NCI-H2081 treated with DMSO at 0.1 percent for 48 hours (cell line): ENCODE measurements around the gene HIPK4.
A peak's percentile ranks its signal among the peaks of the same experiment; 100 is the strongest.
"Not testable (repeated sequence)": the region's sequence is repeated elsewhere in the genome, so short reads cannot be mapped to it uniquely, and the experiment has no call there.

ENCODE experiments used
- DNase-seq: peaks from one replicate; lab custom pipeline; 2025; lab: John Stamatoyannopoulos, UW

The HIPK4 gene

DNA sequence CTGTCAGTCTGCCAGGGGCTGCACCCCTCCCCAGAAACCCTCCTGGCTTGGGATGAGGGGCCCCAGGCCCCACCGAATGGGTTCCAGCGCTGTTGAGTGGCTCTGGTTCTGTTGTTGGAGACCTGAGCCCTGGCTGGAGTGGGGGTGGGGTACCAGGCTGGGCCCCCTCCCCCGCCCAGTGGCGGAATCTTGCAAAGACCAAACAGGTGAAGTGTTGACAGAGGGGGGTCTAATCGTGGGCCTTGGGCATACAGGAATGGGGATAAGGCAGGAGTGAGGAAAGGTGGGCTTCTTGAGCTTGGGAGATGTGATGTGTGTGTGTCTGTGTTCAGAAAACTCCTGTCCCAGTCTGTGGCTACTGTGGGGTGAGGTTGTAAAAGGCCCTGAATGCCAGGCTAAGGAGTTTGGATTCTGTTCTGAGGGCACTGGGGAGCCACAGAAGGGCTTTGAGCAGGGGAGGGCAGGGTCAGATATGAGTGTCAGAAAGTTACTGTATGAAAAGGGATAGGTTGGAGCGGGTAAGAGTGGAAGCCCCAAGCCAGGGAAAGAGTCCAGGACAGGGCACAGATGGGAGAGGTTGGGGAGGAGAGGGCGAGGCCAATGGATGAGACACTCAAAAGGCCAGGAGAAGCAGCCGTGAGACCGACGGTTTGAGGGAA is at the start of gene HIPK4:
Gene HIPK4, minus strand, starts transcription at position 98 of the 659 bp plus-strand sequence. CDS start 279 bp downstream, outside the sequence.
- no peak for DNase-seq

- no peak for DNase-seq
These were observed 48.3 kb upstream of the HIPK4 start for GRCh38 chr19:40438284-40438683.

DNA sequence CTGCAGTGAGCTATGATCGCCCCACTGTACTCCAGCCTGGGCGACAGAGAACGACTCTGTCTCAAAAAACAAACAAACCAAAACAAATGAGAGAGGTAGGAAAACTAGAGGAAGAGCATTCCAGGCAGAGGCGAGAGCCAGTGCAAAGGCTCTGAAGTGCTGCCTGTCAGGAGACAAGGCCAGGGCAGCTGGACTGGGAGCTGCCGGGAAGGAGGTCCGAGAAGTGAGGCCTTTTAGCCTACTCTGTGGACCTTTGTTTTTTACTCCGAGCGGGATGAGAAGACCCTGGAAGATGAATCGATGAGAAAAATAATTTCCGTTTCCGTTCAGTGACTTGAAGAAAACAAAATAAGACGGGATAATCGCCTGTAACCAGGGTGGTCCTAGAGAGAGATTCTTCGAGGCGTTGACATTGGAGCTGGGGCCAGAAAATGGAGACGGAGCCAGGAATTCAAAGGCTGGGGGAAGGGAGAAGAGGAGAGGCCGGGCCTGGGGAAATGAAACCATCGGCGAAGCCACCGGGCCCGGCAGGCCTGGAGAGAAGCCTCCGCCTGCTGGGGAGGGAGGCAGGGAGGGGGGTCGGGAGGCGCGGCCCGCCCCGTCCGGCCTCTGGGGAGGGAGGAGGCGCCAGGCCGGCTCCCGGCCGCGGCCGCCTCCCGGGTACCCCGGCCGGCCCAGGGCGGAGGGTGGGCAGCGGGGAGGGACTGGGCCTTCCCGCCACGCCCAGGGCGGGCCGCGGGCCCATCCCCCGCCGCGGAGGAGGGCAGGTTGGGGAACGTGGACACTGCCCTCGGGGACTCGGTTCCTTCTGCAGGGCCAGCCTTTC is 43.6 kb upstream of the HIPK4 start:
- no peak for DNase-seq

GRCh38 chr19:40432760-40433159 is 42.8 kb upstream of the HIPK4 start:
- not testable (repeated sequence) for DNase-seq

DNA sequence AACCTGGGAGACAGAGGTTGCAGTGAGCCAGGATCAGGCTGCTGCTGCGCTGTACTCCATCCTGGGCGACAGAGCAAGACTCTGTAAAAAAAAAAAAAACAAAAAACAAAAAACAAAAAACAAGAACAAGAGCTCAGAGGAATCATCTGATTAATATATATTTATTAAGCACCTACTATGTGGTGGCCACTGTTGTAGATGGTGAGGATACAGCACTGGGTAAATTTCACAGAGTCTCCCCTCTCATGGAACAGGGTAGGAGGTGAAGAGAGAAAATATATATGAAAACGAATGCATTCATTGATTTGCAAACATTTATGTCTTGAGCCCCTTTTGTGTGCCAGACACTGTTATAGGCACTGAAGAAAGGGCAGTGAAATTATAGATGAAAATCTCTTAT is 41.7 kb upstream of the HIPK4 start:
- DNase-seq: no peak

DNA sequence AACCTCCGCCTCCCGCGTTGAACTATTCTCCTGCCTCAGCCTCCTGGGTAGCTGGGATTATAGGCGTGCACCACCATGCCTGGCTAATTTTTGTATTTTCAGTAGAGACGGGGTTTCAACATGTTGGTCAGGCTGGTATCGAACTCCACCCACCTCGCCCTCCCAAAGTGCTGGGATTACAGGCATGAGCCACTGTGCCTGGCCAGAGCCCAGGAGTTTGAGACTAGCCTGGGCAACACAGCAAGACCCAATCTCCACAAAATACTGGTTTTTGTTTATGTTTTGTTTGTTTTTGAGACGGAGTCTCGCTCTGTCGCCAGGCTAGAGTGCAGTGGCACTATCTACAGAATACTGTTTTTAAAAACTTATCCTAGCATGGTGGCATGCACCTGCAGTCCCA is 40.3 kb upstream of the HIPK4 start:
- DNase-seq: not testable (repeated sequence)

DNA sequence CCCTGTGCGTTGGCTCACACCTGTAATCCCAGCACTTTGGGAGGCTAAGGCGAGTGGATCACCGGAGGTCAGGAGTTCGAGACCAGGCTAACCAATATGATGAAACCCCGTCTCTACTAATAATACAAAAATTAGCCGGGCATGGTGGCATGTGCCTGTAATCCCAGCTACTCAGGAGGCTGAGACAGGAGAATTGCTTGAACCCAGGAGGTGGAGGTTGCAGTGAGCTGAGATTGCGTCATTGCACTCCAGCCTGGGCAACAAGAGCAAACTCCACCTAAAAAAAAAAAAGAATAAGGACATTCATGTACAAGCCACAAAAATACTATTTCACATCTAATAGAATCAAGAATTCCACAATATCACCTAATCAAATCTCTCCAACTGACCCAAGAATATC is 38.2 kb upstream of the HIPK4 start:
- not testable (repeated sequence) for DNase-seq

DNA sequence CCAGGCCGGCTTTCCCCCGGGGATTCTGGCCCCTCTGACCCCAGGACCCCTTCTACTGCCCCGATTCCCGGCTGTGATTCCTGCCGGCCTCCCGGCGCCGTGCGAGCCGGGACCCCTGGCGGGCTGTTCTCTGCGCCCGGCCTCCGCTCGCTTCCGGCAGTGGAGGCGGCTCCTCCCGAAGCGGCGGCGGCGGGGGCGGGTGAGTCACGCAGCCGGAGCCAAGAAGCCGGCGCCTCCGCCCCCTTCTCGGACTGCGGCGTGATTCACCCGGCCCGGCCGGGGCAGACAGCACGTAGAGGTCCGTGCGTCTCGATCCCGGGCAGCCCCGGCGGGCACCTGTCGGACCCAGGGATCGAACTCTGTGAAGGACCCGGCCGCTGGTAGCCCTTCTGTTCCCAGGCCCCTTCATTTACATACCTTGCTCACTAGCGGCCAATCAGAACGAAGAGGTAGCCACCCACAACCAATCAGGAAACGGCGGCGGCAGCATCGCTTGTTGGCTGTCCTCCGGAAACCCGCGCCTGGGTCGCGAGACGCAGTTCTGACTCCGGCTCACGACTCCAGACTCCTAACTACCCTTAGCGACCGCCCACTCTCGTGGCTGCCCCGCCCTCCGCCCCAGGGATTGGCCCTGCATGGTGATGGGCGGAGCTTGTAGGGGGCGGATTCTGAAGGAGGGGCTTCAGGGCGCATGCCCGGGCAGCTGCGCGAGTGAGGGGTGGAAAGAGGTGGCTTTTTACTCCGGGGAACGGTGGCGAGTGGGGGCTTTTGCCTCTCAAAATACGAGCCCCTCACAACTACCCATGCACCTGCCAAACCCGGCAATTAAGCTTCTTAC is 35.7 kb upstream of the HIPK4 start, which contains the start of gene SERTAD1:
Gene SERTAD1, minus strand, starts transcription at position 543 of the 838 bp plus-strand sequence. CDS start 2,446 bp downstream, outside the sequence.
- DNase-seq: peak; percentile 96

GRCh38 chr19:40424637-40425449 is 34.9 kb upstream of the HIPK4 start:
- no peak for DNase-seq

- DNase-seq: no peak
These were observed 34.0 kb upstream of the HIPK4 start for GRCh38 chr19:40423938-40424337.

GRCh38 chr19:40422748-40423566 is 33.0 kb upstream of the HIPK4 start:
- DNase-seq: no peak

DNA sequence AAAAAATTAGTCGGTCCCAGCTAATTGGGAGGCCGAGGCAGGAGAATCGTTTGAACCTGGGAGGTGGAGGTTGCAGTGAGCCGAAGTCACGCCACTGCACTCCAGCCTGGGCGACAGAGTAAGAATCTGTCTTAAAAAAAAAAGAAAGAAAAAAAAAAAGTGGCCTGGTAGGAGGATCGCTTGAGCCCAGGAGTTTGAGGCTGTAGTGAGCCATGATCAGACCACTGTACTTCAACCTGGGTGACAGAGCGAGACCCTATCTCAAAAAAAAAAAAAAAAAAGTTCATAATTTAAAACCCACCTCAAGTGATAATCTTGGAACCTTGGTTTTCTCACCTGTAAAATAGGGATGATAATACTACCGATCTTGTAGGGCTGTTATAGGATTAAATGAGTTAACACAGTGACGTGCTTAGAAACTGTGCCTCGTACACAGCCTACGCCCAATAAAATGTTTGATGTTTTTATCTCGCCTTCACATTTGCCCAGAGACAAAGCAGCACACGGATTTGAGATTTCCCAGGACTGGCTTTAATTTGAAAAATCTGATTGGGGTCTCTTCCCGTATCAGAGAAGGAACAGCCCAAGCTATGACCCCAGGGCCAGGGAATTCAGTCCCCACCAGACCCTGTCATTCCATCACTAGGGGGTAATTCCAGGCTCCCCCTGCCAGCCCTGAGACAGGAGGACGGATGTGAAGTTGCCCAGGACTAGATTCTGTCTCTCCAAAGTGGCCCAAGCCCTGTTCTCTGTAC is 32.2 kb upstream of the HIPK4 start:
- no peak for DNase-seq

DNA sequence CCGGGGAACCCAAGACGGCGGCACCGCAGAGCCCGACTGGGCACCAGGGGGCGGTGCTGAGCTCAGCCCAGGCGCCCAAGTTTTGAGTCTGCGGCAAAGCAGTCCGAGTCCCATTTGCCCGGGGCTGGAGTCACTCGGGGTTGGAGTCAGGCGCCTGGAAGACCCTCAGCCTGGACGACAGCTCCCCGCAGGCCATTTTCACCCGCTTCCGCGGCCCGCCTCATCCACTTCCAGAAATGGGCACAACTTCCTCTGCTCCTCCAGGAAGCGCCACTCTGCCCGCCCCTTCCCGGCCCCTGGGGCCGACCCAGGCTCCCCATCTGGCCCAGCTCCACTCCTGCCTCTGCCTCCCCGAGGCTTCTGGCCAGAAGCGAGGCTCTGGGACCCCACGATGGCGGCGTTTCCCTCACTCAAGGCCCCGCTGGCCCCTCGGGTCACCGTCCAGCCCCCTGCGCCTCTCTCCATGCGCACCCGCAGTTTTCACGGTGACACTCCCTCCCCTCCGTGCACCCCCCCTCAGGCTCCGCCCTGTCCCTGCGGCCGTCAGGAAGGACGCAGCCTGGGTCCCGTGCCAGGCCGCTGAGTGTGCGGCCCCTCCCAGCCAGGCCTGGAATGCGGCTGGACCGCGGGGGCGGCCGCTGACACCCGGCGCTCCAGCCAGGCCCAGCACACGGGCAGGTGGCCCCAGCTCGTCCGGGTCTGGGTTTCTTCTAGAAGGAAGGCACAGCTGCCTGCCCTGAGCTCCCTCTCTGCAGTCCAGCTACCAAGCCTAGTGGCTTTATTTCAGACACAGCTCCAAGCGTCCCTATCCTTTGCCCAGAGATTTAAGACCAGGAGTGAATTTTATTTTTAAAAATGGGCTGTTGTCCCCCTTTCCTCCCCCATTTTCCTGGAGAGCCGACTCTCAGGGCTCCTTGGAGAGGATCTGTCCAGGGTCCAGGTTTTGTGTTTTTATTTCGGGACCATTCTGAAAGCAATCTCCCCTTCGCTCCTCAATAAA is 31.1 kb upstream of the HIPK4 start:
- no peak for DNase-seq

DNA sequence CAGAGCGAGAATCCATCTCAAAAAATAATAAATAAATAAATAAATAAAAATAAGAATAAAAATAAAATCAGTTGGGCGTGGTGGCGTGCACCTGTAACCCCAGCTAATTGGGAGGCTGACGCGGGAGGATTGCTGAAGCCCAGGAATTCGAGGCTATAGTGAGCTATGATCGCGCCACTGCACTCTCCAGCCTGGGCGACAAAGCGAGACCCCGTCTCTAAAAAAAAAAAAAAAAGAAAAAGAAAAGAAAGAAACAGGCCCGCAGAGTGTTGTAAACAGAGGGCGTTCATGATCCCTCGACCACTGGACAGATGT is 30.4 kb upstream of the HIPK4 start:
- DNase-seq: no peak

DNA sequence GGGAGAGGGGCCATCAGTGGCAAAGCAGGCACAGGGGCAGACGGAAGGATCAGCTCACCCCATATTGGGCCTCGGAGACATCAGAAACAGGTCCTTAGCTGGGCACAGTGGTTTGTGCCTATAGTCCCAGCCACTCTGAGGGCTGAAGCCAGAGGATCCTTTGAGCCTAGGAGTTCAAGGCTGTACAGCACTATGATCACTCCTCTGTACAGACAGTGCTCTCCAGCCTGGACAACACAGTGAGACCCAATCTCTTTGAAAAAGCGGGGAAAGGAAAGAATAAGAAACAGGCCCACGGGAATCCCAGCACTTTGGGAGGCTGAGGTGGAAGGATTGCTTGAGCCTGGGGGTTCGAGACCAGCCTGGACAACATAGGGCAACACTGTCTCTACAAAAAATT is 29.8 kb upstream of the HIPK4 start:
- DNase-seq: no peak

DNA sequence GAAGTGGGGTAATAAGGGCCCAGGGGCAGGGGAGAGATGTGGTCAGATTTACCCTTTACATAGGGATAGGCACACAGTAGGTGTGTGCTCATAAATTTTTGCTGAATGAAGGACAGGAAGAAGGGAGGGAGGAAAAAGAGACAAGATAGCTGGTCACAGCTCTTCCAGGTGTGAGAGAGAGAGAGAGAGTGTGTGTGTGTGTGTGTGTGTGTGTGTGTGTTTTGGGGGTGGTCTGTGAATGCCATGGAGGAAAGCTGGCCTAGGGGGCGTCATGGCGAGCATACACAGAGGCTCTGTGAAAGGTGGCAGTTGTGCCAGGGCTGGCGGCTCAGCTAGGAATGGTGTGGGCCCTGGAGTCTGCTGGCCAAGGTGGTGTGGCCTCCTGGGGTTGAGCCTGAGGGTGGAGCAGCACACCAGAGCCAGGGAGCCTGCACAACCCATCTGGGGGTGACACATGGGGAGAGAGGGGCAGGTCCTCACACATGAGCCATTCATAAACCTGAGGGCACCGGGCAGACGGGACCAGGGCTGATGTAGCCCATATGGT is 29.2 kb upstream of the HIPK4 start:
- no peak for DNase-seq

DNA sequence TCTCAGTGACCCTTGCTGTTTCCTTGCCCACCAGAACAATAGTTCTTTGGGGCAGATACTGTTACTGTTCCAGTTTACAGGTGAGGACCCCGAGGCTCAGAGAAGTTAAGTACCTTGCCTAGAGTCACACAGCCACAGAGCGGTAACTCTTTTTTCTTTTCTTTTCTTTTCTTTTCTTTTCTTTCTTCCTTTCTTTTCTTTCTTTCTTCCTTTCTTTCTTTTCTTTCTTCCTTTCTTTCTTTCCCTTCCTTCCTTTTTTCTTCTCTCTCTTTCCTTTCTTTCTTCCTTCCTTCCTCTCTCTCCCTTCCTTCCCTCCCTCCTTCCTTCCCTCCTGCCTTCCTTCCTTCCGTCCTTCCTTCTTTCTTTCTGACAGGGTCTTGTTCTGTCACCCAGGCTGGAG is 28.1 kb upstream of the HIPK4 start:
- no peak for DNase-seq

DNA sequence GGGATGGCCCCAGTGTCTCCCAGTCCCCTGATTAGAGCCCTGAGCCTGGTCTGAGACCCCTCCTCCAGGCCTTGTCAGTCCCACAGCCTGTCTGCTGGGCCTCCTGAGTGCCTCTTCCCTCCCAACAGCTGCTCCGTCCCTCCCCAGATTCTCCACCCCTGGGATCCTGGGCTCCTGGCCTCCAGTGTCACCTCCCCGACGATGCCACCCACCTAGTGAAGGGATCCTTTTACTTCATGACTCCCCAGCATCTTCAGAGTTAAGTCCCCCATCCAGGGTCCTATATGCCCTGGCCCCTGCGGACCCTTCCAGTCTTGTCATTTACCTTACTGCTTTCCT is 27.6 kb upstream of the HIPK4 start:
- no peak for DNase-seq
